Right lobe of liver (tissue), 6 donors: ENCODE results near the gene EPHA3. TPM values are rescaled to one million over a fixed set of nuclear protein-coding genes. Genes with fewer than 3 reads are reported as not detected.

ENCODE experiments used
- ATAC-seq, 4 donors: fragments of 200-7000 bp; cut with Tn5 transposase; one replicate each; pipeline ENCODE4 v1.9.1; 2020; ENCODE audit warnings: mild to moderate bottlenecking in 4 of 4, moderate library complexity in 4 of 4
- DNase-seq, 3 donors: peaks; one replicate each; pipeline ENCODE4 v3.0.0-alpha.2; 2020
- H3K27ac ChIP-seq, 3 donors: fragments of 200-600 bp; one replicate each; pipeline ENCODE4 v1.8.0; 2022
- H3K27me3 ChIP-seq, 2 donors: fragments of 200-600 bp; one replicate each; pipeline ENCODE4 v1.8.0; 2022
- H3K36me3 ChIP-seq, 4 donors: fragments of 200-600 bp; sonication (generic) in 1 of 4; one replicate each; pipeline versions ENCODE4 v1.5.1 to v1.8.0; 2017 to 2022; ENCODE audit warnings: control low read depth in 1 of 4
- H3K4me1 ChIP-seq, 4 donors: fragments of 200-600 bp; sonication (generic) in 1 of 4; one replicate each; pipeline versions ENCODE4 v1.5.1 to v1.8.0; 2017 to 2022; ENCODE audit warnings: control low read depth in 1 of 4
- H3K4me3 ChIP-seq, 3 donors: fragments of 200-600 bp; one replicate each; pipeline ENCODE4 v1.8.0; 2022
- H3K9me3 ChIP-seq, 4 donors: fragments of 200-600 bp; sonication (generic) in 1 of 4; one replicate each; pipeline versions ENCODE4 v1.5.1 to v1.8.0; 2017 to 2022; ENCODE audit warnings: control low read depth in 1 of 4
- POLR2A ChIP-seq: fragments of 450-650 bp; IDR thresholded peaks from one replicate; pipeline ENCODE4 v1.6.1; 2017; ENCODE audit warnings: antibody characterized with exemption, mild to moderate bottlenecking
- whole genome bisulfite sequencing: methylation state at CpG from one replicate; pipeline ENCODE4 v1.1.6; 2018; ENCODE audit warnings: low coverage, low lambda C conversion rate; ENCODE audit not compliant: insufficient coverage; ENCODE audit errors: missing lambda C conversion rate; 5-methylcytosine and 5-hydroxymethylcytosine counted together
- intact Hi-C, 2 donors: fragments of 100-400 bp; cut with DNase I; formaldehyde crosslinking; loops; one replicate each; pipeline versions ENCODE4 v1.11.2 to v1.14.1; 2022
- total RNA-seq, 6 experiments: library from RNA; depleted of rRNA in 2 of 6; stranded (reverse); fragments of >200 nt in 2 of 6; fragmentation: NEBNext Ultra II Directional in 3 of 6; extraction: Animal tissue kit (Norgen Biotek cat#: 25700) in 3 of 6; gene quantifications; one replicate each; pipeline versions ENCODE4 v1.1.0 to v1.2.4, GENCODE V29; 2016 to 2023
- TF ChIP-seq, protein P1 (sequence below), 4 donors: fragments of 200-600 bp in 3 of 4; fragments of 450-650 bp in 1 of 4; IDR thresholded peaks; one replicate each; pipeline versions ENCODE4 v1.5.1 to v1.8.0; 2016 to 2022; ENCODE audit warnings: antibody characterized with exemption in 4 of 4, mild to moderate bottlenecking in 2 of 4
- donor health status: DM: no; HTN: yes; CAD: no.
- donor health status: DM: no; HTN: no; CAD: no.
- donor health status: DM: no; HTN: no; CAD: no.
- donor health status: DM: no; HTN: yes; CAD: no.
- donor health status: DM: no; HTN: yes; CAD: no.

The EPHA3 gene
- total RNA-seq, 6 experiments from 2014 or later = 0.95 to 2.9 (median 1.5) TPM

DNA sequence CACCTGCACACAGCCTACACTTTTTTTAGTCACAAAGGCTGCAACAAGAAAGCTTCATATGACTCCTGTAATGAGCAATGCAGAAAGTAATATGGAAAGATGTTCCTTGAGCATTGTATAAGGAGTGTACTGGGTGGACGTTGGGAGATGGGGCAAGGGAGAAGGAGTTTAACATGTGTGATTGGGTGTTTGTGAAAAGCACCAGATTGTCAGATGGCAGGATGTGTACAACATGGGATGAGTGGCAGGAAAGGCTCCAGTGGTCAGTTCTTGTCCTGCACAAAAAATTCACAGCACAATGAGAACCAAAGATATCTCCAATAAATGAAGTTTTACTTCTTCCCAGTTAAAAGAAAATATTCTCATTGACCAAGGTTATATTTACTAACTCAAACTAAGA is 255.1 kb downstream of the EPHA3 start:
- H3K36me3 ChIP-seq = no peaks in the 10 kb centered on the region

DNA sequence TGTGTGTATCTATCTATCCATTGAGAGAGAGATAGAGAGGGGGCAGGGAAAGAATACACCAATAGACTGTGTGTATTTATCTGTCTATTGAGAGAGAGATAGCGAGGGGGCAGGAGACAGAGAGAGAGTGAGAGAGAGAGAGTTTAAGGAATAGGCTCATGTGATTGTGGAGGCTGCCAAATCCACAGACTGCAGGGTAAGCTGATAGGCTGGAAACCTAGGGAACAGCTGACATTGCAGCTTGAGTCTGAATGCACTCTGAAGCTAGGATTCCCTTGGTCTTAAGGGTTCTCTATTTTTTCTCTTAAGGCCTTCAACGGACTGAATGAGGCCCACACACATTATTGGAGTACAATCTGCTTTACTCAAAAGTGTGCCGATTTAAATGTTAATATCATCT is 255.8 kb downstream of the EPHA3 start:
- no peak overlapping the region for H3K4me3 ChIP-seq
- ATAC-seq (no peak), DNase-seq (no peak)
- H3K36me3 ChIP-seq = no peaks in the 10 kb centered on the region
- H3K27me3 ChIP-seq = no peaks in the 10 kb centered on the region
- no peak overlapping the region for H3K27ac ChIP-seq
- TF ChIP-seq POLR2A = no peak
- TF ChIP-seq, protein P1, sequence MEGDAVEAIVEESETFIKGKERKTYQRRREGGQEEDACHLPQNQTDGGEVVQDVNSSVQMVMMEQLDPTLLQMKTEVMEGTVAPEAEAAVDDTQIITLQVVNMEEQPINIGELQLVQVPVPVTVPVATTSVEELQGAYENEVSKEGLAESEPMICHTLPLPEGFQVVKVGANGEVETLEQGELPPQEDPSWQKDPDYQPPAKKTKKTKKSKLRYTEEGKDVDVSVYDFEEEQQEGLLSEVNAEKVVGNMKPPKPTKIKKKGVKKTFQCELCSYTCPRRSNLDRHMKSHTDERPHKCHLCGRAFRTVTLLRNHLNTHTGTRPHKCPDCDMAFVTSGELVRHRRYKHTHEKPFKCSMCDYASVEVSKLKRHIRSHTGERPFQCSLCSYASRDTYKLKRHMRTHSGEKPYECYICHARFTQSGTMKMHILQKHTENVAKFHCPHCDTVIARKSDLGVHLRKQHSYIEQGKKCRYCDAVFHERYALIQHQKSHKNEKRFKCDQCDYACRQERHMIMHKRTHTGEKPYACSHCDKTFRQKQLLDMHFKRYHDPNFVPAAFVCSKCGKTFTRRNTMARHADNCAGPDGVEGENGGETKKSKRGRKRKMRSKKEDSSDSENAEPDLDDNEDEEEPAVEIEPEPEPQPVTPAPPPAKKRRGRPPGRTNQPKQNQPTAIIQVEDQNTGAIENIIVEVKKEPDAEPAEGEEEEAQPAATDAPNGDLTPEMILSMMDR (IDR thresholded peaks at IDR 0.05) = no peak
- no peaks in the 10 kb centered on the region for H3K4me1 ChIP-seq
- intact Hi-C loops = no loop called here
- 40% methylated on average over 3 of the region's 3 CpGs for WGBS
- no peaks in the 10 kb centered on the region for H3K9me3 ChIP-seq

More for the DNA sequence above, 255.1 kb downstream of the EPHA3 start:
- intact Hi-C loops = no loop called here
- TF ChIP-seq, protein P1 (IDR thresholded peaks at IDR 0.05) = no peak
- no peak for TF ChIP-seq POLR2A
- ATAC-seq (no peak), DNase-seq (no peak)
- Histone ChIP-seq H3K9me3 (no peaks in the 10 kb centered on the region), H3K4me1 (no peaks in the 10 kb centered on the region), H3K4me3 (no peak overlapping the region), H3K27me3 (no peaks in the 10 kb centered on the region), H3K27ac (no peak overlapping the region)
- whole genome bisulfite sequencing = 33% methylated on average over 1 of the region's 1 CpG

DNA sequence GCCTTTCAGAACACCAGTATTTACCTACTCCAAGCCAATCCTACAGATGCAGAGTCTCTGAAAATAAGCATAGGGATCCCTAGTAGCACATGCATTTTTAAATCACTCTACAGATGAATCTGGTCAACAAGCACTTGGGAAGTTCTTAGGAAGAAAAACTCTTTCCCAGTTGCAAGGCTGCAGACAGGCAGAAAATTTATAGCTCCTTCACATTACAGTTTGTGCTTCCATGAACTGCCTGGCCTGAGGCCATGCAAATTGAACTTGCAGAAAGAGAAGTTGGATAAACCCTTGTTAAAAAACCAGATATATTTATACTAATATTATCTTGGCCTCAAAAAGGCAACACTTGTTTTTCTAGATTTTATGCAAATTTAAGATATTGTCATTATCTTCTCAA is 256.9 kb downstream of the EPHA3 start:
- no peak overlapping the region for H3K27ac ChIP-seq
- no peak for DNase-seq
- H3K9me3 ChIP-seq = no peaks in the 10 kb centered on the region
- H3K4me3 ChIP-seq = no peak overlapping the region
- TF ChIP-seq, protein P1 (IDR thresholded peaks at IDR 0.05) = no peak
- TF ChIP-seq POLR2A = no peak
- no peak for ATAC-seq
- no peaks in the 10 kb centered on the region for H3K4me1 ChIP-seq
- intact Hi-C loops = no loop called here
- no peaks in the 10 kb centered on the region for H3K27me3 ChIP-seq
- H3K36me3 ChIP-seq = no peaks in the 10 kb centered on the region

DNA sequence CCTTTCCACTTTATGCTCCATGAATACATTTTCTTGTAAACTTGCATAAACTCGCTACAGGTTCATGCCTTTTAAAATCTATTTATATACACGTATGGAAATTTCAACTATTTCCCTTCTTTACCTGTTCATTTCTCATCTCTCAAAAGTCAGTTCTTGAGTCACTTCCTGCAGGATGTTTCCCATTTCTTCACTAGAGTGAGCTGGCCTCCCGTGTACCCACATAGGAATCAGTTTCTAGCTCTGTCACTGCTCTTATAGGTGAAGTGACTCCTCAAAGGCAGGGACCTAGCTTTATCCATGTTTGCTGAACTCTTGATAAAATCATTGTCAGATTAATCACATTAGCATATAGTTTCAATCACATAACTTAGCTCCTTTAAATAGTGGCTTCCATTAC is 259.7 kb downstream of the EPHA3 start:
- ATAC-seq (no peak), DNase-seq (no peak)
- no peak for TF ChIP-seq POLR2A
- TF ChIP-seq, protein P1 (IDR thresholded peaks at IDR 0.05) = no peak
- no peak overlapping the region for H3K27ac ChIP-seq
- intact Hi-C loops = no loop called here
- no peaks in the 10 kb centered on the region for H3K27me3 ChIP-seq
- WGBS = 41% methylated on average over 3 of the region's 3 CpGs
- H3K36me3 ChIP-seq = no peaks in the 10 kb centered on the region
- no peaks in the 10 kb centered on the region for H3K4me1 ChIP-seq
- H3K9me3 ChIP-seq = no peaks in the 10 kb centered on the region
- no peak overlapping the region for H3K4me3 ChIP-seq

DNA sequence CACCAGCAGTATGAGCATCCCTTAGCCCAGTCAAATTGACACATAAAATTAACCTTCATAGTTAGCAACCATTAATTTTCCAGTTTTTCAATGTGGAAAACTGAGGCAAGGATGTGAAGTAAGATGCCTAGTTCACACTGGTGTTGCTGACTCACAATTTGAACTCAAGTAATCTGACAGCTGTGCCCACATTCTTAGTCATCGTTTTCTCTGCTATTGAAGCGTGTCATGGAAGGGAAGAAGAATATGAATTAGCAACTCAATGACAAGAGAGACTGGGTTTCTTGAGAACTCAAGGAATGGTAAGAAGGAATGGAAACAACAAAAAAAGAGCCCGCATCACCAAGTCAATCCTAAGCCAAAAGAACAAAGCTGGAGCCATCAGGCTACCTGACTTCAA is 261.4 kb downstream of the EPHA3 start:
- H3K27me3 ChIP-seq = no peaks in the 10 kb centered on the region
- ATAC-seq (no peak), DNase-seq (no peak)
- no peak overlapping the region for H3K4me3 ChIP-seq
- H3K4me1 ChIP-seq = no peaks in the 10 kb centered on the region
- H3K27ac ChIP-seq = no peak overlapping the region
- intact Hi-C loops = no loop called here
- no peaks in the 10 kb centered on the region for H3K36me3 ChIP-seq
- H3K9me3 ChIP-seq = no peaks in the 10 kb centered on the region
- 46% methylated on average over 3 of the region's 3 CpGs for WGBS
- no peak for TF ChIP-seq POLR2A
- TF ChIP-seq, protein P1 (IDR thresholded peaks at IDR 0.05) = no peak
